ENCODE measurements around the gene ATP8B2. TPM values are rescaled to one million over a fixed set of nuclear protein-coding genes. Genes with fewer than 3 reads are reported as not detected.
"Not testable (repeated sequence)": the region's sequence is repeated elsewhere in the genome, so short reads cannot be mapped to it uniquely, and the experiment has no call there.

The ATP8B2 gene
- total RNA-seq, 4 donors from 2014 or later = 61.6 to 106 (median 76.4) TPM

- TF ChIP-seq, protein P1, sequence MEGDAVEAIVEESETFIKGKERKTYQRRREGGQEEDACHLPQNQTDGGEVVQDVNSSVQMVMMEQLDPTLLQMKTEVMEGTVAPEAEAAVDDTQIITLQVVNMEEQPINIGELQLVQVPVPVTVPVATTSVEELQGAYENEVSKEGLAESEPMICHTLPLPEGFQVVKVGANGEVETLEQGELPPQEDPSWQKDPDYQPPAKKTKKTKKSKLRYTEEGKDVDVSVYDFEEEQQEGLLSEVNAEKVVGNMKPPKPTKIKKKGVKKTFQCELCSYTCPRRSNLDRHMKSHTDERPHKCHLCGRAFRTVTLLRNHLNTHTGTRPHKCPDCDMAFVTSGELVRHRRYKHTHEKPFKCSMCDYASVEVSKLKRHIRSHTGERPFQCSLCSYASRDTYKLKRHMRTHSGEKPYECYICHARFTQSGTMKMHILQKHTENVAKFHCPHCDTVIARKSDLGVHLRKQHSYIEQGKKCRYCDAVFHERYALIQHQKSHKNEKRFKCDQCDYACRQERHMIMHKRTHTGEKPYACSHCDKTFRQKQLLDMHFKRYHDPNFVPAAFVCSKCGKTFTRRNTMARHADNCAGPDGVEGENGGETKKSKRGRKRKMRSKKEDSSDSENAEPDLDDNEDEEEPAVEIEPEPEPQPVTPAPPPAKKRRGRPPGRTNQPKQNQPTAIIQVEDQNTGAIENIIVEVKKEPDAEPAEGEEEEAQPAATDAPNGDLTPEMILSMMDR (IDR thresholded peaks at IDR 0.05) = no peak
- TF ChIP-seq POLR2A (IDR thresholded peaks at IDR 0.05) = no peak
These were observed 13.6 kb downstream of the ATP8B2 start for GRCh38 chr1:154338875-154339274.

DNA sequence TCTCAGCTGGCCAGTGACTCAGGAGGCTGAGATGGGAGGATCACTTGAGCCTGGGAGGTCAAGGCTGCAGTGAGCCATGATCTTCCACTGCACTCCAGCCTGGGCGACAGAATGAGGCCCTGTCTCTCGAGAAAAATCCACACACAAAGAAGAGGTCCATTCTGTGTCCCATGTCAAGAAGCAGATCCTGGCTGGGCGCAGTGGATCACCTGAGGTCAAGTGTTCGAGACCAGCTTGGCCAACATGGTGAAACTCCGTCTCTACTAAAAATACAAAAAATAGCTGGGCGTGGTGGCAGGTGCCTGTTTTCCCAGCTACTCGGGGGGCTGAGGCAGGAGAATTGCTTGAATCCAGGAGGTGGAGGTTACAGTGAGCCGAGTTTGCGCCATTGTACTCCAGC lies 16.0 kb downstream of the ATP8B2 start:
- H3K27ac ChIP-seq; intact Hi-C loops (cut with DNase I); H3K27me3 ChIP-seq; H3K4me3 ChIP-seq (replicated peaks in 1 of 3); H3K4me1 ChIP-seq; H3K9me3 ChIP-seq; DNase-seq: not testable (repeated sequence)
- WGBS, 2 donors = 99% methylated on average over 9 of the region's 9 CpGs
- peaks cover 70 to 75% of the 10 kb centered on the region in 2 donors for H3K36me3 ChIP-seq

More at GRCh38 chr1:154338875-154339274, 13.6 kb downstream of the ATP8B2 start:
- DNase-seq = no peak
- peaks cover 45 to 53% of the 10 kb centered on the region in 2 donors for H3K36me3 ChIP-seq
- H3K4me1 ChIP-seq = peaks cover 14 to 15% of the 10 kb centered on the region in 2 donors
- no peak overlapping the region for H3K4me3 ChIP-seq (replicated peaks in 1 of 3)
- H3K27ac ChIP-seq = no peak overlapping the region
- H3K27me3 ChIP-seq = no peaks in the 10 kb centered on the region
- 94 to 99% methylated on average over 2 of the region's 2 CpGs for WGBS, 2 donors
- intact Hi-C loops (cut with DNase I) = no loop called here
- H3K9me3 ChIP-seq = no peaks in the 10 kb centered on the region

DNA sequence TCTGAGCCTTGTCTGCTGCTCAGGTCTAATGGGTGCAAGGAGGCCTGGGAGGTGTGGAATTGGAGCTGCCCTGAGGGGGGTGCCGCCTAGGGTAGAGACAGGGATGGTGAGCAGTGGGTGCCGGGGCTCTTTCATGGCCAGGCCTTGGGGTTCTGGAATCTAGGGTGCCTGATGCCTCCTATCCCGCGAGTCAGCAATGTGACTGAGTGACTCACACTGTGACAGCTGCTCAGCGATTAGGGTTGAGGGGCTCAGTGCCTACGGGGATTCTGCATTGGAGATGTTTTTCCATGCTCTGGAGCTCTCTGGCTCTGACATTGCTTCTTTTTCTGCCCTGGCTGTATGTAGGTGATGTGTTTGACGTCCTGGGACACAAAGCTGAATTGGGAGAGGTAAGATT lies 16.8 kb downstream of the ATP8B2 start:
- Histone ChIP-seq H3K27me3 (no peaks in the 10 kb centered on the region), H3K27ac (no peak overlapping the region), H3K9me3 (no peaks in the 10 kb centered on the region), H3K4me3 (replicated peaks in 1 of 3) (no peak overlapping the region), H3K36me3 (peaks cover 78 to 79% of the 10 kb centered on the region in 2 donors), H3K4me1 (no peaks in the 10 kb centered on the region)
- TF ChIP-seq POLR2A (IDR thresholded peaks at IDR 0.05) = no peak
- TF ChIP-seq, protein P1 (IDR thresholded peaks at IDR 0.05) = no peak
- no peak for DNase-seq
- intact Hi-C loops (cut with DNase I) = no loop called here
- 83 to 93% methylated on average over 7 of the region's 7 CpGs for WGBS, 2 donors

DNA sequence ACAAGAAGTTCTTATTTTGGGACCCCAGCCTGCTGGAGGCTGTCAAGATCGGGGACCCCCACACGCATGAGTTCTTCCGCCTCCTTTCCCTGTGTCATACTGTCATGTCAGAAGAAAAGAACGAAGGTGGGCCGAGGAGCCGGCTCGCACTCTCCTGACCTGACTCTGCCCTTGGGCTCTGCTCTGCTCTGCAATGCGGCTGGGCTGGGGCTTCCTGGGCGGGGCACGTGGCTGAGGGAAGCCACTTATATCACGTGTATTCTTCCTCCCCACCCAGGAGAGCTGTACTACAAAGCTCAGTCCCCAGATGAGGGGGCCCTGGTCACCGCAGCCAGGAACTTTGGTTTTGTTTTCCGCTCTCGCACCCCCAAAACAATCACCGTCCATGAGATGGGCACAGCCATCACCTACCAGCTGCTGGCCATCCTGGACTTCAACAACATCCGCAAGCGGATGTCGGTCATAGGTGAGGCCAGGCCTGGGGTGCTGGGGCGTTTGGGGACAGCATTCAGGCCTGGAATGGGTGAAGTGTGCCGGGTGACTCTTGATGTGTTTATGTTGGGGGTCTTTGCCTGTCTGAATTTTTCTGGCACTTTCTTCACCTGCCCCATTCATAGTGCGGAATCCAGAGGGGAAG lies 17.6 kb downstream of the ATP8B2 start:
- peak in 1 of 2 donors; percentile 17 for DNase-seq
- H3K9me3 ChIP-seq = no peaks in the 10 kb centered on the region
- WGBS, 2 donors = 85 to 87% methylated on average over 18 to 21 of the region's 21 CpGs
- intact Hi-C loops (cut with DNase I) = no loop called here
- H3K4me3 ChIP-seq (replicated peaks in 1 of 3) = no peak overlapping the region
- TF ChIP-seq, protein P1 (IDR thresholded peaks at IDR 0.05) = no peak
- TF ChIP-seq POLR2A (IDR thresholded peaks at IDR 0.05) = no peak
- H3K27ac ChIP-seq = no peak overlapping the region
- H3K36me3 ChIP-seq = peaks cover 76 to 78% of the 10 kb centered on the region in 2 donors
- no peaks in the 10 kb centered on the region for H3K27me3 ChIP-seq
- no peaks in the 10 kb centered on the region for H3K4me1 ChIP-seq

DNA sequence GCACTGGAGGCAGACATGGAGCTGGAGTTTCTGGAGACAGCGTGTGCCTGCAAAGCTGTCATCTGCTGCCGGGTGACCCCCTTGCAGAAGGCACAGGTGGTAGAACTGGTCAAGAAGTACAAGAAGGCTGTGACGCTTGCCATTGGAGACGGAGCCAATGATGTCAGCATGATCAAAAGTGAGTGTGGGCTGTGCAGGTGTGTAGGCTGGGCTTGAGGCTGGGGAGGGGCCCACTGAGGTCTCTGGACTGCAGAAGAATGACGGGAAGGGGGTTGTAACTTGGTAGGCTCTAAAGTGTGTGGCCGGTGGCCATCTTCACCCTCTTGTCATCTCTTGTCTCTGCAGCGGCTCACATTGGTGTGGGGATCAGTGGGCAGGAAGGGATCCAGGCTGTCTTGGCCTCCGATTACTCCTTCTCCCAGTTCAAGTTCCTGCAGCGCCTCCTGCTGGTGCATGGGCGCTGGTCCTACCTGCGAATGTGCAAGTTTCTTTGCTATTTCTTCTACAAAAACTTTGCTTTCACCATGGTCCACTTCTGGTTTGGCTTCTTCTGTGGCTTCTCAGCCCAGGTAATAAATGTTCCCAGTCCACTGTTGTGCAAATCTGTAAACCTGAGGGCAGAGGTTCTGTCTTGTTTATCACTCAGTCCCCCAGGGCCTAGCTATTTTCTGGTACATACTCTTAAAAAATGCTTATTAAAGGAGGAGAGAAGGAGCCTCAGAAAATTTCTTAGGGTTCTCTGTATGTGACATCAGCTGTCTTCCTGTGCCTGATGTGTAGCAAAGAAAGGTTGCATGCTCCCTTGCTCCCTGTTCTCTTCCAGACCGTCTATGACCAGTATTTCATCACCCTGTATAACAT lies 19.9 kb downstream of the ATP8B2 start:
- Histone ChIP-seq H3K9me3 (no peaks in the 10 kb centered on the region), H3K36me3 (peaks cover 80 to 86% of the 10 kb centered on the region in 2 donors), H3K4me1 (no peaks in the 10 kb centered on the region), H3K4me3 (replicated peaks in 1 of 3) (no peak overlapping the region), H3K27me3 (no peaks in the 10 kb centered on the region), H3K27ac (no peak overlapping the region)
- no peak for TF ChIP-seq POLR2A (IDR thresholded peaks at IDR 0.05)
- TF ChIP-seq, protein P1 (IDR thresholded peaks at IDR 0.05) = peak in 4 of 6 experiments; percentile 5 to 45 (median 27)
- DNase-seq = peak; percentile 31 to 47
- intact Hi-C loops (cut with DNase I) = no loop called here
- WGBS, 2 donors = 79 to 92% methylated on average over 12 of the region's 12 CpGs

All from thyroid gland (tissue), 4 donors.